NCI-H2081 (cell line): ENCODE measurements around the gene HSPA6.
"Not testable (repeated sequence)": the region's sequence is repeated elsewhere in the genome, so short reads cannot be mapped to it uniquely, and the experiment has no call there.

ENCODE experiments used
- DNase-seq, 2 experiments: peaks; one replicate each; lab custom pipeline; 2025; lab: John Stamatoyannopoulos, UW

Gene HSPA6

GRCh38 chr1:161523817-161524741, at the start of gene HSPA6:
HSPA6 (plus strand) TSS chr1:161524540; CDS start chr1:161524659, 119 bp downstream.
- DNase-seq, result peak; percentile 74 to 76

- DNase-seq, result not testable (repeated sequence)
Measured at GRCh38 chr1:161477711-161478110, 46.6 kb upstream of the HSPA6 start.

- no peak for DNase-seq
Measured at GRCh38 chr1:161478985-161479384, 45.4 kb upstream of the HSPA6 start.

GRCh38 chr1:161480381-161481035, 43.8 kb upstream of the HSPA6 start:
- no peak for DNase-seq

GRCh38 chr1:161481624-161482392, 42.5 kb upstream of the HSPA6 start:
- DNase-seq, result no peak

- no peak for DNase-seq
Measured at GRCh38 chr1:161482610-161483009, 41.7 kb upstream of the HSPA6 start.

GRCh38 chr1:161483361-161483760, 41.0 kb upstream of the HSPA6 start:
- no peak for DNase-seq

GRCh38 chr1:161484613-161485012, 39.7 kb upstream of the HSPA6 start:
- DNase-seq, result no peak

GRCh38 chr1:161486806-161487741, 37.3 kb upstream of the HSPA6 start:
- peak; percentile 70 to 80 for DNase-seq

GRCh38 chr1:161491472-161491871, 32.9 kb upstream of the HSPA6 start:
- no peak for DNase-seq

- no peak for DNase-seq
Measured at GRCh38 chr1:161492827-161493226, 31.5 kb upstream of the HSPA6 start.

- DNase-seq, result no peak
Measured at GRCh38 chr1:161494091-161494735, 30.1 kb upstream of the HSPA6 start.

GRCh38 chr1:161495490-161495889, 28.9 kb upstream of the HSPA6 start:
- DNase-seq, result no peak

- no peak for DNase-seq
Measured at GRCh38 chr1:161497961-161498360, 26.4 kb upstream of the HSPA6 start.

- DNase-seq, result no peak
Measured at GRCh38 chr1:161498646-161499045, 25.7 kb upstream of the HSPA6 start.

GRCh38 chr1:161499099-161500039, 25.0 kb upstream of the HSPA6 start:
- no peak for DNase-seq

- no peak for DNase-seq
Measured at GRCh38 chr1:161501234-161501633, 23.1 kb upstream of the HSPA6 start.

- peak; percentile 50 to 77 for DNase-seq
Measured at GRCh38 chr1:161502181-161502580, 22.2 kb upstream of the HSPA6 start.

GRCh38 chr1:161502641-161503393, 21.5 kb upstream of the HSPA6 start:
- no peak for DNase-seq
